Endothelial cell of umbilical vein (primary cell): ENCODE results near the gene LRRC34. TPM values are rescaled to one million over a fixed set of nuclear protein-coding genes. Genes with fewer than 3 reads are reported as not detected.
A peak's percentile ranks its signal among the peaks of the same experiment; 100 is the strongest.

ENCODE experiments used
- BruUV-seq: library from RNA; stranded (reverse); fragments of 400-500 nt; replicated peaks from 2 replicates; lab custom pipeline; 2021; lab: Mats Ljungman, UMichigan
- CTCF ChIA-PET: fragments of 300-600, 350-600 bp; sonication (Branson Sonifier 250); formaldehyde crosslinking; loops from one replicate; lab custom pipeline; 2021; ENCODE audit warnings: antibody characterized with exemption, inconsistent platforms; lab: Charles Lee
- POLR2A ChIA-PET: fragments of 300-600, 350-600 bp; sonication (Branson Sonifier 250); formaldehyde crosslinking; loops from one replicate; lab custom pipeline; 2021; ENCODE audit warnings: antibody characterized with exemption, inconsistent platforms; lab: Charles Lee
- DNase-seq: peaks from one replicate; pipeline ENCODE4 v3.0.0-alpha.2; 2011; ENCODE audit warnings: low read depth, low spot score
- FAIRE-seq: peaks from 2 replicates; lab custom pipeline; 2011; peaks lifted over from hg19 to GRCh38; lab: Jason Lieb, UNC
- H2AFZ ChIP-seq: 2 replicates; pipeline ENCODE4 v1.6.0; 2012; ENCODE audit warnings: low read depth, low read length, control low read depth, inconsistent platforms
- H3K27ac ChIP-seq: 2 replicates; pipeline ENCODE4 v1.5.1; 2011; ENCODE audit warnings: low read depth, mild to moderate bottlenecking, control low read depth, low read length, moderate library complexity; ENCODE audit not compliant: insufficient read depth
- H3K27me3 ChIP-seq, 2 experiments: 2 replicates each; pipeline versions ENCODE4 v1.6.0 to v1.6.1; 2011; ENCODE audit warnings: low read length in 2 of 2, mixed read lengths in 1 of 2; ENCODE audit not compliant: control insufficient read depth in 2 of 2, insufficient read depth in 2 of 2
- H3K36me3 ChIP-seq, 2 experiments: 2 replicates in 1 of 2; 3 replicates in 1 of 2; pipeline ENCODE4 v1.5.1; 2011; ENCODE audit warnings: low read length in 2 of 2, mild to moderate bottlenecking in 1 of 2, moderate library complexity in 1 of 2; ENCODE audit not compliant: control insufficient read depth in 2 of 2, insufficient read depth in 2 of 2; ENCODE audit errors: extremely low read depth in 1 of 2
- H3K4me1 ChIP-seq: 3 replicates; pipeline ENCODE4 v1.5.1; 2011; ENCODE audit warnings: mild to moderate bottlenecking, low read length; ENCODE audit not compliant: control insufficient read depth, insufficient read depth; ENCODE audit errors: extremely low read depth
- H3K4me2 ChIP-seq: 2 replicates; pipeline ENCODE4 v1.6.1; 2011; ENCODE audit warnings: low read length, control low read depth, mixed read lengths; ENCODE audit not compliant: insufficient read depth
- H3K4me3 ChIP-seq, 3 experiments: fragments of 200-600 bp in 1 of 3; sonication (generic), shearing (Covaris generic) in 1 of 3; replicated peaks in 1 of 3; 2 replicates each; pipeline ENCODE4 v1.5.1; 2011 to 2016; ENCODE audit warnings: control low read depth in 3 of 3, low read length in 3 of 3, mild to moderate bottlenecking in 2 of 3, inconsistent platforms in 1 of 3, low read depth in 1 of 3, moderate library complexity in 1 of 3; ENCODE audit not compliant: insufficient read depth in 1 of 3
- H3K79me2 ChIP-seq: 2 replicates; pipeline ENCODE4 v1.6.0; 2012; ENCODE audit warnings: low read length, inconsistent platforms; ENCODE audit not compliant: control insufficient read depth, insufficient read depth
- H3K9ac ChIP-seq: replicated peaks from 2 replicates; pipeline ENCODE3; 2011; ENCODE audit warnings: low read length, control low read depth; ENCODE audit not compliant: insufficient read depth; ENCODE audit errors: extremely low read depth
- H3K9me1 ChIP-seq: replicated peaks from 3 replicates; pipeline ENCODE4 v1.6.0; 2011; ENCODE audit warnings: mild to moderate bottlenecking, low read length; ENCODE audit not compliant: control insufficient read depth, insufficient read depth; ENCODE audit errors: extremely low read depth
- H3K9me3 ChIP-seq: replicated peaks from 2 replicates; pipeline ENCODE4 v1.5.1; 2012; ENCODE audit warnings: low read length, inconsistent platforms; ENCODE audit not compliant: control insufficient read depth, insufficient read depth
- H4K20me1 ChIP-seq: replicated peaks from 2 replicates; pipeline ENCODE3; 2011; ENCODE audit warnings: mild to moderate bottlenecking, low read length; ENCODE audit not compliant: control insufficient read depth, insufficient read depth; ENCODE audit errors: extremely low read depth
- FOS ChIP-seq: IDR thresholded peaks from 2 replicates; pipeline ENCODE4 v1.6.1; 2011; ENCODE audit warnings: mild to moderate bottlenecking, low read length, moderate library complexity, borderline replicate concordance; ENCODE audit not compliant: insufficient read depth
- JUN ChIP-seq: IDR thresholded peaks from 2 replicates; pipeline ENCODE4 v1.6.1; 2011; ENCODE audit warnings: borderline replicate concordance, low read depth; ENCODE audit not compliant: insufficient read length, insufficient read depth
- MYC ChIP-seq: IDR thresholded peaks from one replicate; pipeline ENCODE4 v1.6.1; 2011; ENCODE audit warnings: mild to moderate bottlenecking, low read depth, low read length
- dilution Hi-C: fragments of 300-500 bp; cut with MboI; formaldehyde crosslinking; loops from one replicate; pipeline ENCODE4 v1.15.0; 2019; ENCODE audit warnings: low sequenced_read_pairs; ENCODE audit not compliant: extremely low pct_ligation_motif_present
- intact Hi-C: fragments of 100-400 bp; cut with micrococcal nuclease; formaldehyde crosslinking; loops from one replicate; pipeline ENCODE4 v1.10.0; 2022
- polyA plus RNA-seq, 4 experiments: library from polyadenylated mRNA; depleted of rRNA in 3 of 4; stranded (reverse) in 3 of 4; unstranded in 1 of 4; fragments of >200 nt; gene quantifications; 2 replicates each; pipeline versions ENCODE4 v1.2.1 to v1.2.3, GENCODE V29; 2011 to 2012; ENCODE audit warnings: missing spikeins in 1 of 4
- total RNA-seq: library from RNA; stranded (reverse); gene quantifications from 2 replicates; pipeline ENCODE4 v1.2.3, GENCODE V29; 2021
- TF ChIP-seq, protein P1 (sequence below), 2 donors: IDR thresholded peaks; 1 replicate in 1 of 2; 2 replicates in 1 of 2; pipeline ENCODE4 v1.5.1; 2011; ENCODE audit warnings: low read length in 2 of 2, mild to moderate bottlenecking in 2 of 2, moderate library complexity in 2 of 2, control low read depth in 1 of 2, inconsistent platforms in 1 of 2, low read depth in 1 of 2; ENCODE audit not compliant: insufficient read depth in 1 of 2; ENCODE audit errors: extremely low read depth in 1 of 2
- TF ChIP-seq, protein P2 (sequence below): IDR thresholded peaks from 2 replicates; pipeline ENCODE4 v1.6.1; 2011; ENCODE audit not compliant: insufficient read depth, insufficient read length

LRRC34 gene
- total and polyA plus RNA-seq, 2 donors (not counting 3 experiments of a cell fraction or from before 2014, with no cell fraction given) = 0.72 to 2.5 TPM

DNA sequence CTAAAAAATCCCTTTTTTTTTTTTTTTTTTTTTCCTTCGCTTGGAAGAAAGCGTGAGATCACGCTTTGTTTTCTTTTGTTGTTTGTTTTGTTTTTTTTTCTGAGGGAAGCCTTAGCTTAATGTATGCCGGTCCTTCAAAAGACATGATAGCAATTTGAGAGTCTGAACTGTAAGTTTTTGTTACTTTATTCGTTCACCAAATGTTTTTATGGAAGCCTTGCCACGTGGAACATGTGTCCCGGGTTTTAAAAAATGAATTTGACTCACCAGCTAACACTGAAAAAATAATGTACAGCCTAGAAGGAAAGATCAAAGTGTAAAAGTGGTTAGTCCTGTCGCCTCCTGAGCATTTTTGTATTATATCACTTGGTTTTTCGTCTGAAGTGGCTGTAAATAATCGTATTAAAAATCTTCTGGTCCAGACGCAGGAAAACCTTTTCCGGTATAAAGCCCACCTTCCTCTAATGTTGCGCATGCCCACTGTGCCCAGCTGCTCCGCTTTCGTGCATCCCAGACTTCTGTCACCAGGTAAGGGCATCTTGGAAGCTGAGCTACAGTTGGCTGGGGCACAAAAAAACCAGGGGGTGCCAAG, 40.3 kb downstream of the LRRC34 start:
- Histone ChIP-seq H2AFZ (peak overlapping the region; percentile 37), H3K9ac (peak overlapping the region; percentile 93), H3K4me2 (peak overlapping the region; percentile 98), H4K20me1 (no peaks in the 10 kb centered on the region), H3K9me1 (no peaks in the 10 kb centered on the region), H3K36me3 (peaks cover 0 to 3% of the 10 kb centered on the region in 2 experiments), H3K27ac (peak overlapping the region; percentile 94), H3K27me3 (no peaks in the 10 kb centered on the region), H3K4me1 (peaks cover 13% of the 10 kb centered on the region), H3K4me3 (peak overlapping the region; percentile 75 to 94 (median 77)), H3K9me3 (no peaks in the 10 kb centered on the region), H3K79me2 (peaks cover 31% of the 10 kb centered on the region)
- peak; percentile 88 for DNase-seq
- dilution Hi-C loops (no loop called here), intact Hi-C loops (loop anchor here (2.0 to 5.0 kb wide), 5 partner anchors 40 to 625 kb away; partner anchors contain the start of genes GPR160, LRRC34, LRRIQ4 and SEC62)
- POLR2A ChIA-PET = interaction anchor here (0.7 to 1.6 kb wide), 4 partner anchors 24 to 625 kb away, joined by 4 to 10 read pairs (median 5); no protein-coding TSS in a partner anchor
- no TSS peak for BruUV-seq
- TF ChIP-seq, protein P1, sequence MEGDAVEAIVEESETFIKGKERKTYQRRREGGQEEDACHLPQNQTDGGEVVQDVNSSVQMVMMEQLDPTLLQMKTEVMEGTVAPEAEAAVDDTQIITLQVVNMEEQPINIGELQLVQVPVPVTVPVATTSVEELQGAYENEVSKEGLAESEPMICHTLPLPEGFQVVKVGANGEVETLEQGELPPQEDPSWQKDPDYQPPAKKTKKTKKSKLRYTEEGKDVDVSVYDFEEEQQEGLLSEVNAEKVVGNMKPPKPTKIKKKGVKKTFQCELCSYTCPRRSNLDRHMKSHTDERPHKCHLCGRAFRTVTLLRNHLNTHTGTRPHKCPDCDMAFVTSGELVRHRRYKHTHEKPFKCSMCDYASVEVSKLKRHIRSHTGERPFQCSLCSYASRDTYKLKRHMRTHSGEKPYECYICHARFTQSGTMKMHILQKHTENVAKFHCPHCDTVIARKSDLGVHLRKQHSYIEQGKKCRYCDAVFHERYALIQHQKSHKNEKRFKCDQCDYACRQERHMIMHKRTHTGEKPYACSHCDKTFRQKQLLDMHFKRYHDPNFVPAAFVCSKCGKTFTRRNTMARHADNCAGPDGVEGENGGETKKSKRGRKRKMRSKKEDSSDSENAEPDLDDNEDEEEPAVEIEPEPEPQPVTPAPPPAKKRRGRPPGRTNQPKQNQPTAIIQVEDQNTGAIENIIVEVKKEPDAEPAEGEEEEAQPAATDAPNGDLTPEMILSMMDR (IDR thresholded peaks at IDR 0.05; ENCODE audit: extremely low read depth in 1 of 2, insufficient read depth in 1 of 2, low read depth in 1 of 2, low read length in 2 of 2) = no peak
- TF ChIP-seq, protein P2, sequence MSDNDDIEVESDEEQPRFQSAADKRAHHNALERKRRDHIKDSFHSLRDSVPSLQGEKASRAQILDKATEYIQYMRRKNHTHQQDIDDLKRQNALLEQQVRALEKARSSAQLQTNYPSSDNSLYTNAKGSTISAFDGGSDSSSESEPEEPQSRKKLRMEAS = peak; percentile 23
- no peak for TF ChIP-seq FOS
- no peak for TF ChIP-seq MYC
- no peak for TF ChIP-seq JUN
- peak; percentile 81 for FAIRE-seq
- CTCF ChIA-PET = interaction anchor here (1.0 to 1.5 kb wide), 3 partner anchors 8 to 907 kb away, joined by 3 to 5 read pairs (median 4); partner anchors contain the start of gene TERC
